Measurements from ENCODE around the gene CFAP57. TPM values are rescaled to one million over a fixed set of nuclear protein-coding genes. Genes with fewer than 3 reads are reported as not detected.

The CFAP57 gene
- total and polyA plus RNA-seq, 9 of the 15 experiments (the other 6 are each of a cell fraction or from before 2014, with no cell fraction given): 0.04 to 0.22 (median 0.07) TPM; not detected in 3

DNA sequence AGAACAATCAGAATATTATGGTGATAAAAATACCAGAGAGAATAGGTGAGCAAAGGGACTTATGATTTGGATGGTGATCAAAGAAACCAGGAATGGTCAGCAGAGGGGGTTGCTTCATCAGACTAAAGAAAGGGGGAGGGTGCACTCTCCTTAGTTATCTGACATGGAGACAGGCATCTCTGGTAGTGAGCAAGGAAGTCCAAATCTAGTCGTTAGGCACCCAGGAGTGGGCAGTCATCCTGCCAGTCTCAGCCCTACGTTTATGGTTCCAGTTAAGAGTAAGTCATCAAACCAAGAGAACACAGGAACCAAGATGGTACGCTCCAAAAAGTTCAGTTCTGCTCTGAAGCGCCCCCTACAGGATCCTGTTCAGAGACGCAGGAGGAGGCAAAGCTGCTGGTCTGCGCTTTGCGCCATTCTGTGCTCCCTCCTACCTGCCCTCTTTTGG is 28.7 kb upstream of the CFAP57 start (continued):
- TF ChIP-seq CAMTA2 (CRISPR knock-in tag; conservative IDR thresholded peaks at IDR 0.05): no peak
- peak; percentile 6; the same call in 1 of the 2 replicates for TF ChIP-seq NR2C1 (IDR thresholded peaks at IDR 0.05)
- no peak for TF ChIP-seq NR2C1 (tag; IDR thresholded peaks at IDR 0.05)
- no peak for TF ChIP-seq NELFE (IDR thresholded peaks at IDR 0.05; ENCODE audit: insufficient read depth, insufficient read length)
- no peak for TF ChIP-seq EZH2 (IDR thresholded peaks at IDR 0.05; ENCODE audit: borderline replicate concordance, low read depth, low read length)
- TF ChIP-seq SIX5 (IDR thresholded peaks at IDR 0.05; ENCODE audit: borderline replicate concordance in 1 of 2, insufficient read depth in 1 of 2, low read depth in 1 of 2, low read length in 2 of 2): peak in 1 of 2 experiments; percentile 5; a peak in 2 of 4 replicates
- TF ChIP-seq, protein P1, sequence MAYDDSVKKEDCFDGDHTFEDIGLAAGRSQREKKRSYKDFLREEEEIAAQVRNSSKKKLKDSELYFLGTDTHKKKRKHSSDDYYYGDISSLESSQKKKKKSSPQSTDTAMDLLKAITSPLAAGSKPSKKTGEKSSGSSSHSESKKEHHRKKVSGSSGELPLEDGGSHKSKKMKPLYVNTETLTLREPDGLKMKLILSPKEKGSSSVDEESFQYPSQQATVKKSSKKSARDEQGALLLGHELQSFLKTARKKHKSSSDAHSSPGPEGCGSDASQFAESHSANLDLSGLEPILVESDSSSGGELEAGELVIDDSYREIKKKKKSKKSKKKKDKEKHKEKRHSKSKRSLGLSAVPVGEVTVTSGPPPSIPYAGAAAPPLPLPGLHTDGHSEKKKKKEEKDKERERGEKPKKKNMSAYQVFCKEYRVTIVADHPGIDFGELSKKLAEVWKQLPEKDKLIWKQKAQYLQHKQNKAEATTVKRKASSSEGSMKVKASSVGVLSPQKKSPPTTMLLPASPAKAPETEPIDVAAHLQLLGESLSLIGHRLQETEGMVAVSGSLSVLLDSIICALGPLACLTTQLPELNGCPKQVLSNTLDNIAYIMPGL (CRISPR knock-in tag; IDR thresholded peaks at IDR 0.05): peak; percentile 46; the same call in 1 of the 2 replicates
- TF ChIP-seq SMC3 (conservative IDR thresholded peaks at IDR 0.05; ENCODE audit: insufficient read depth, low read depth, low read length): 0 out of 2 replicates have a peak, but pooled peaks have one; percentile 29
- no peak for TF ChIP-seq RFX7 (CRISPR knock-in tag; IDR thresholded peaks at IDR 0.05)
- TF ChIP-seq WHSC1 (IDR thresholded peaks at IDR 0.05; ENCODE audit: low read length): no peak
- TF ChIP-seq BRCA1 (IDR thresholded peaks at IDR 0.05): no peak
- no peak for TF ChIP-seq BRCA1 (CRISPR knock-in tag; IDR thresholded peaks at IDR 0.05)
- TF ChIP-seq ZKSCAN1 (IDR thresholded peaks at IDR 0.05; ENCODE audit: low read depth, low read length): no peak
- TF ChIP-seq ZNF695 (CRISPR knock-in tag; IDR thresholded peaks at IDR 0.05): no peak
- peak; percentile 86 for TF ChIP-seq TCF7L2 (IDR thresholded peaks at IDR 0.05; ENCODE audit: low read depth, low read length)
- TF ChIP-seq, protein P2, sequence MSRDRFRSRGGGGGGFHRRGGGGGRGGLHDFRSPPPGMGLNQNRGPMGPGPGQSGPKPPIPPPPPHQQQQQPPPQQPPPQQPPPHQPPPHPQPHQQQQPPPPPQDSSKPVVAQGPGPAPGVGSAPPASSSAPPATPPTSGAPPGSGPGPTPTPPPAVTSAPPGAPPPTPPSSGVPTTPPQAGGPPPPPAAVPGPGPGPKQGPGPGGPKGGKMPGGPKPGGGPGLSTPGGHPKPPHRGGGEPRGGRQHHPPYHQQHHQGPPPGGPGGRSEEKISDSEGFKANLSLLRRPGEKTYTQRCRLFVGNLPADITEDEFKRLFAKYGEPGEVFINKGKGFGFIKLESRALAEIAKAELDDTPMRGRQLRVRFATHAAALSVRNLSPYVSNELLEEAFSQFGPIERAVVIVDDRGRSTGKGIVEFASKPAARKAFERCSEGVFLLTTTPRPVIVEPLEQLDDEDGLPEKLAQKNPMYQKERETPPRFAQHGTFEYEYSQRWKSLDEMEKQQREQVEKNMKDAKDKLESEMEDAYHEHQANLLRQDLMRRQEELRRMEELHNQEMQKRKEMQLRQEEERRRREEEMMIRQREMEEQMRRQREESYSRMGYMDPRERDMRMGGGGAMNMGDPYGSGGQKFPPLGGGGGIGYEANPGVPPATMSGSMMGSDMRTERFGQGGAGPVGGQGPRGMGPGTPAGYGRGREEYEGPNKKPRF (IDR thresholded peaks at IDR 0.05; ENCODE audit: low read depth, low read length): no peak
- TF ChIP-seq, protein P3, sequence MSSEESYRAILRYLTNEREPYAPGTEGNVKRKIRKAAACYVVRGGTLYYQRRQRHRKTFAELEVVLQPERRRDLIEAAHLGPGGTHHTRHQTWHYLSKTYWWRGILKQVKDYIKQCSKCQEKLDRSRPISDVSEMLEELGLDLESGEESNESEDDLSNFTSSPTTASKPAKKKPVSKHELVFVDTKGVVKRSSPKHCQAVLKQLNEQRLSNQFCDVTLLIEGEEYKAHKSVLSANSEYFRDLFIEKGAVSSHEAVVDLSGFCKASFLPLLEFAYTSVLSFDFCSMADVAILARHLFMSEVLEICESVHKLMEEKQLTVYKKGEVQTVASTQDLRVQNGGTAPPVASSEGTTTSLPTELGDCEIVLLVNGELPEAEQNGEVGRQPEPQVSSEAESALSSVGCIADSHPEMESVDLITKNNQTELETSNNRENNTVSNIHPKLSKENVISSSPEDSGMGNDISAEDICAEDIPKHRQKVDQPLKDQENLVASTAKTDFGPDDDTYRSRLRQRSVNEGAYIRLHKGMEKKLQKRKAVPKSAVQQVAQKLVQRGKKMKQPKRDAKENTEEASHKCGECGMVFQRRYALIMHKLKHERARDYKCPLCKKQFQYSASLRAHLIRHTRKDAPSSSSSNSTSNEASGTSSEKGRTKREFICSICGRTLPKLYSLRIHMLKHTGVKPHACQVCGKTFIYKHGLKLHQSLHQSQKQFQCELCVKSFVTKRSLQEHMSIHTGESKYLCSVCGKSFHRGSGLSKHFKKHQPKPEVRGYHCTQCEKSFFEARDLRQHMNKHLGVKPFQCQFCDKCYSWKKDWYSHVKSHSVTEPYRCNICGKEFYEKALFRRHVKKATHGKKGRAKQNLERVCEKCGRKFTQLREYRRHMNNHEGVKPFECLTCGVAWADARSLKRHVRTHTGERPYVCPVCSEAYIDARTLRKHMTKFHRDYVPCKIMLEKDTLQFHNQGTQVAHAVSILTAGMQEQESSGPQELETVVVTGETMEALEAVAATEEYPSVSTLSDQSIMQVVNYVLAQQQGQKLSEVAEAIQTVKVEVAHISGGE (CRISPR knock-in tag; IDR thresholded peaks at IDR 0.05): no peak
- no peak for TF ChIP-seq LCOR (CRISPR knock-in tag; IDR thresholded peaks at IDR 0.05)
- TF ChIP-seq ZEB2 (IDR thresholded peaks at IDR 0.05): peak; percentile 67
- no peak for TF ChIP-seq ZSCAN32 (CRISPR knock-in tag; IDR thresholded peaks at IDR 0.05)
- no peak; a peak in 1 of 4 replicates for TF ChIP-seq MAZ (CRISPR knock-in tag; conservative IDR thresholded peaks at IDR 0.05 in 1 of 2, IDR thresholded peaks at IDR 0.05 in 1 of 2)
- TF ChIP-seq CEBPB (tag; IDR thresholded peaks at IDR 0.05): peak; percentile 80
- no peak for TF ChIP-seq RBM22 (IDR thresholded peaks at IDR 0.05; ENCODE audit: low read depth, low read length, poor library complexity, severe bottlenecking)

Measured in K562 (cell line).